GM12878 (cell line): ENCODE data around the gene TREML1.

Source experiments
- BHLHE40 ChIP-seq, 2 experiments: fragments of 450-650 bp in 1 of 2; IDR thresholded peaks; 2 replicates each; pipeline ENCODE4 v1.6.1; 2011 to 2017; ENCODE audit warnings: low read depth in 2 of 2, borderline replicate concordance in 1 of 2, improper control_type of control experiment in 1 of 2, low read length in 1 of 2, mild to moderate bottlenecking in 1 of 2
- CTCF ChIP-seq, 3 experiments: IDR thresholded peaks in 2 of 3; conservative IDR thresholded peaks in 1 of 3; 2 replicates each; pipeline ENCODE4 v1.5.1; 2011; ENCODE audit warnings: low read depth in 3 of 3, low read length in 3 of 3, mild to moderate bottlenecking in 3 of 3, control low read depth in 2 of 3, moderate library complexity in 2 of 3, inconsistent platforms in 1 of 3, mixed read lengths in 1 of 3; ENCODE audit not compliant: control insufficient read depth in 2 of 3, insufficient read depth in 1 of 3; ENCODE audit errors: extremely low read depth in 1 of 3
- REST ChIP-seq: IDR thresholded peaks from 2 replicates; pipeline ENCODE4 v1.6.1; 2012; ENCODE audit warnings: mild to moderate bottlenecking, low read depth, low read length
- SMARCA5 ChIP-seq: fragments of 450-650 bp; IDR thresholded peaks from 2 replicates; pipeline ENCODE4 v1.6.1; 2017; ENCODE audit warnings: mild to moderate bottlenecking
- YBX1 ChIP-seq: fragments of 450-650 bp; IDR thresholded peaks from 2 replicates; pipeline ENCODE4 v1.6.1; 2016; ENCODE audit warnings: antibody characterized with exemption

GRCh38 chr6:41135062-41135832 is 18.9 kb downstream of the TREML1 start:
- TF ChIP-seq BHLHE40 (IDR thresholded peaks at IDR 0.05; ENCODE audit: borderline replicate concordance in 1 of 2, low read depth in 2 of 2, low read length in 1 of 2): no peak
- TF ChIP-seq SMARCA5: no peak
- TF ChIP-seq CTCF (IDR thresholded peaks at IDR 0.05 in 2 of 3, conservative IDR thresholded peaks at IDR 0.05 in 1 of 3; ENCODE audit: control insufficient read depth in 2 of 3, extremely low read depth in 1 of 3, insufficient read depth in 1 of 3, low read depth in 3 of 3, low read length in 3 of 3): no peak
- no peak for TF ChIP-seq YBX1
- no peak for TF ChIP-seq REST
